GM12872 (cell line): ENCODE results near the gene SULT4A1.

ENCODE experiments used
- CTCF ChIP-seq: IDR thresholded peaks from 3 replicates; pipeline ENCODE4 v1.5.1; 2011; ENCODE audit warnings: low read depth, mild to moderate bottlenecking, low read length, moderate library complexity; ENCODE audit not compliant: insufficient read depth

The SULT4A1 gene

GRCh38 chr22:43851979-43852307 lies 10.4 kb downstream of the SULT4A1 start:
- no peak for TF ChIP-seq CTCF

DNA sequence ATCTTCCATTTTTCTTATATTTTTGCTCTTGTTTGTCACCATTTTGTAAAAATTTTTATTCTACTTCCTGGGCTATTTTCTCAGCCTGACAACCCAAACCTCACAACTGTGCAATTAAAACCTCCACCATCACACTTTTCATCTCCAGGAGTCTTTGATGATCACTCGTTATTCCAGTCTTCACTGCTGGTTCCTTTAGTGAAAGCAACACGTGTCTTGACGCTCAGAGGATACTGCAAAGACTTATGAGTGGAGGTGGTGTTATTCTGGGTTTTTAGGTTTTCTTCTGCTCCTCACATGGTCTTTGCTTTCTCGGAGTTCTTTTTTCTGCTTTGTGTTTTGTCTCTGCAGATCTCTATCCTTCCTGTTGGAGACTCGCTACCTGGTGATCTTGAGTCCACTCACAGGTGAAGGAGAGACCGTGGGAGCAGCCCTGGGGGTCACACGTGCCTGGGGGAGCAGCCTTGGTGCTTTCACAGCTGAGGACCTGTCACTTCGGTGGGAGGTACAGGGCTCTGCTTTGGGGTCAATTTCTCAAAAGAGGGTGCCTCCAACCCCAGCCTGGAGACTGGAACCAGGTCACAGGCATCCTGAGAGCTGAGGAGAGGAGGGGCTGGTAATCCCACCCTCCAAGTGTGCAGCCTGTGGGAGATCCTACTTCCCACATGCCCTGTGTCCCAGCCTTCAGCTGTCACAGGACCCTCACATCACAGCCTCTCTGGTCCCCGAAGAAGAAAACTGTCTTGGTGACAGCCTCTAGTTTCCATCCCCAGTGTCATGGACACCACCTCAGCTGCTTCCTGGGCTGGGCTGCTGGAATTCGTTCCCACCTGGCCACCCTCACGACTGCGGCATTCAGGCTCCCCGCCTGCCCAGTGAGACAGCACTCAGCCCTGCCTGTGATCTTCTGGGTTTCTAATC lies 11.0 kb downstream of the SULT4A1 start:
- TF ChIP-seq CTCF: no peak

GRCh38 chr22:43850529-43850928 lies 11.8 kb downstream of the SULT4A1 start:
- TF ChIP-seq CTCF: no peak

DNA sequence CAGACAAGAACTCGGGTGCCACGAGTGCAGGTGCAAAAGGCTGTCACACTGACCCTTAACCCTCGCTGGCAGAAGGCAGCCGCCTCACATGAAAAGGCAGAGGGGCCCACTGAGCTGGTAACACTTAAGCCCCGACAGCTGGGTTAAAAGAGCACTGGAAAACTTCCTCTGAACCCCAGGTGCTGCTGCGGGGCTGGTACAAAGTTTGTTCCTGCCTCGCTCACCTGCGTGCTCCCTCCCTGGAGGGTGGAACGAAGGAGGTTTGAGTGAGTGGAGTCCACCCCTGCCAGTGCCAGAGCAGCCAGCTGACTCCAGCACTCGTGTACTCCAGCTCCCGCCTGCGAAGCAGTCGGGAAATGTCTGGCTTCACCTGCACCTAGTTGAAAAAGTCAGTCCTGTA lies 12.6 kb downstream of the SULT4A1 start:
- no peak for TF ChIP-seq CTCF

GRCh38 chr22:43848366-43849171 lies 13.7 kb downstream of the SULT4A1 start:
- TF ChIP-seq CTCF: peak; percentile 55

DNA sequence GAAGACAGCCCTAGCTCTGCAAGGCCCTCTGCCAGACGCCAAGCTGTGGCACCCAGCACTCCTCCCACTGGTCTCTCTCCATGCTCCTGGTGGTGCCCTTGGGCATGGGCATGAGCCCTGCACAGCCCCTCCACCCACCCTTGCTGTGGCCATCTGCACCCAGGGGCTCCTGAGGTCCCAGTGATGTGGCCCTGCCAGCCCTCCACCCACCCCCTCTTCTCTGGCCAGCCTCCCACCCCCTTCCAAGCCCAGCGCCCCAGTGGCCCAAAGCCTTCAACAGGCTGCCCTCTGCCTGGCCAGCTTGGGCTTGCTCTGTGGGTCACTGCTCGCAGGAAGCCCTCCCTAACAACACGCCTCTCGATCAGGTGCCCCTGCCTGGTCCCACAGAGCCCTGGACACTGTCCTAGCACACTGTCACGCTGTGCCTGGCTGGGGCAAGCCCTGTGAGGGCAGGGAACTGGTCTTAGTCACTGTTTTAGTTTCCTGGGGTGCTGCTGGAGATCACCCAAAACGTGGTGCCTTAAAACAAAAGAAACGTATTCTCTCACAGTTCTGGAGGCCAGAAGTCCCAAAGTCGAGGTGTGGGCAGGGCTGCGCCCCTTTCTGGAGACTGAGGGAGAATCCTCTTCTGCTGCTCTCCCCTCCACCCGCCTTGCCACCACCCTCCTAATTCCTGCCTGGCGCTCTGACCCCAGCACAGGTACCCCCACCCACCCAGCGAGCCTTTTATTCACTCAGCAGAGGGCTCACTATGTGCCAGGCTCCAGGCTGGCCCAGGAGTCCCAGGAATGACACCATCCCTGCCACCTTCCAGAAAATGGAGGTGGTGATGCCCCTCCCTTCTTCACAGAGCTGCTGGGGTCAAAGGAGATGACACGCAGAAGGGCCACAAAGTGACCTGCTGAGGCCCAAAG lies 14.7 kb downstream of the SULT4A1 start:
- TF ChIP-seq CTCF: no peak

DNA sequence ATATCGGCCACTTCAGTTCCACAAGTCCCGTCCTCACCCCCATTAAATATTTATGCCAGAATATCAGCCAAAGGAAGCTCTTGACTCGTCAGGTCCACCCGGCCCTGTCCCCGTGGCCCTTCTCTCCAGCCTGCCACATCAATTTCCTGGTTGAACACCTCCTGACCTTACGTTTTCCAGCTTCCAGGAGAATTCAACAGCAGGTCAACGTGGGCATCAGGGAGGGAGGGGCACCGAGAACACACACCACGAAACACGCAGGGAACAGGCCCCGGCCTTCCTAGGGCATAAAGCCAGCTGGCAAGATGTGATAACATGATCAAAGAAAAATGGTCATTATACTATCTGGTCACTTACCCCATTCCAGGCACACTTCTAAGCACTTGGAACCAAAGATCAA lies 15.3 kb downstream of the SULT4A1 start:
- no peak for TF ChIP-seq CTCF
